Uterus (tissue), 4 donors: ENCODE results near the gene SLC35A1. TPM values are rescaled to one million over a fixed set of nuclear protein-coding genes. Genes with fewer than 3 reads are reported as not detected.
"Not testable (repeated sequence)": the region's sequence is repeated elsewhere in the genome, so short reads cannot be mapped to it uniquely, and the experiment has no call there.

Source experiments
- DNase-seq, 2 donors: peaks; one replicate each; pipeline ENCODE4 v3.0.0-alpha.2; 2019 to 2020
- H3K27ac ChIP-seq, 2 donors: fragments of 200-600 bp; sonication (generic); 1 replicate in 1 of 2; 2 replicates in 1 of 2; pipeline ENCODE4 v1.5.1; 2016 to 2018
- H3K27me3 ChIP-seq, 2 donors: fragments of 200-600 bp; sonication (generic); one replicate each; pipeline ENCODE4 v1.5.1; 2018 to 2019; ENCODE audit warnings: control low read depth in 1 of 2
- H3K36me3 ChIP-seq, 2 donors: fragments of 200-600 bp; sonication (generic); one replicate each; pipeline ENCODE4 v1.5.1; 2019; ENCODE audit warnings: control low read depth in 1 of 2
- H3K4me1 ChIP-seq, 2 donors: fragments of 200-600 bp; sonication (generic); one replicate each; pipeline ENCODE4 v1.5.1; 2018 to 2019; ENCODE audit warnings: control low read depth in 1 of 2
- H3K4me3 ChIP-seq, 2 donors: fragments of 200-600 bp; sonication (generic); 1 replicate in 1 of 2; 2 replicates in 1 of 2; pipeline ENCODE4 v1.5.1; 2018 to 2019; ENCODE audit warnings: mild to moderate bottlenecking in 1 of 2
- H3K9me3 ChIP-seq, 2 donors: fragments of 200-600 bp; sonication (generic); one replicate each; pipeline ENCODE4 v1.5.1; 2019; ENCODE audit warnings: control low read depth in 1 of 2
- CTCF ChIP-seq, 4 experiments: fragments of 200-600 bp in 2 of 4; fragments of 450-650 bp in 2 of 4; sonication (generic) in 2 of 4; IDR thresholded peaks; one replicate each; pipeline ENCODE4 v1.5.1; 2016 to 2019; ENCODE audit warnings: antibody characterized with exemption in 4 of 4, mild to moderate bottlenecking in 2 of 4, moderate library complexity in 1 of 4
- POLR2A ChIP-seq, 2 donors: fragments of 450-650 bp; IDR thresholded peaks; one replicate each; pipeline ENCODE4 v1.6.1; 2016; ENCODE audit warnings: antibody characterized with exemption in 2 of 2, mild to moderate bottlenecking in 1 of 2, moderate library complexity in 1 of 2
- intact Hi-C: fragments of 100-400 bp; cut with DNase I; formaldehyde crosslinking; loops from one replicate; pipeline ENCODE4 v1.15.1; 2023; ENCODE audit warnings: low total_unique reads
- total RNA-seq, 4 donors: library from RNA; depleted of rRNA in 3 of 4; stranded (reverse); fragments of >200 nt in 3 of 4; gene quantifications; one replicate each; pipeline versions ENCODE4 v1.1.0 to v1.2.4, GENCODE V29; 2014 to 2023
- donor health status: DM: yes; HTN: yes; CAD: no.

SLC35A1 gene
- total RNA-seq, 4 donors from 2014 or later = 17.6 to 38.0 (median 25.8) TPM

GRCh38 chr6:87482366-87482765 is 9.6 kb downstream of the SLC35A1 start:
- TF ChIP-seq POLR2A (IDR thresholded peaks at IDR 0.05) (no peak), CTCF (IDR thresholded peaks at IDR 0.05) (no peak)
- DNase-seq = no peak
- intact Hi-C loops = no loop called here

DNA sequence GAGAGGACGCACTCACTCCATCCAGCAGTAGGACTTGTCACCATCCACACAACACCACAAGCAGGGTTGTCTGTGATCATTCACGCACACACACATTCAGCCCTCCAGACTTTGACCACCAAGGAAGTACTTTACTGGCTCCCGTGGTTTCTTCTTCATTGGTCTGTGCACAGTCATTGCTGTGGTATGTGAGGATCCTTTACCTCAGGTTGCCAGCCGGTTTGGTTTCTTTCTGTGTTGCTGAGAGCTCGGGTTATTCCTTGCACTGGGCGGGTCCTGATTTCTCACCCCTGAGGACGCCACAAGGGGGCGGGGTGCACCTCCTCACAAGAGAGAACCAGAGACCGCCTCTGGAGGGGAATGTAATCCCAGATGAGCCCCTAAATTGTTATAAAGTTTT is 11.2 kb downstream of the SLC35A1 start:
- intact Hi-C loops = no loop called here
- Histone ChIP-seq H3K9me3 (no peaks in the 10 kb centered on the region), H3K27ac (no peak overlapping the region), H3K27me3 (no peaks in the 10 kb centered on the region), H3K4me3 (no peak overlapping the region), H3K36me3 (no peaks in the 10 kb centered on the region), H3K4me1 (no peaks in the 10 kb centered on the region)
- no peak for DNase-seq
- TF ChIP-seq CTCF (IDR thresholded peaks at IDR 0.05) (no peak), POLR2A (IDR thresholded peaks at IDR 0.05) (no peak)

More at GRCh38 chr6:87482366-87482765, 9.6 kb downstream of the SLC35A1 start:
- Histone ChIP-seq H3K9me3 (no peaks in the 10 kb centered on the region), H3K27ac (no peak overlapping the region), H3K4me3 (no peak overlapping the region), H3K36me3 (no peaks in the 10 kb centered on the region), H3K27me3 (no peaks in the 10 kb centered on the region), H3K4me1 (no peaks in the 10 kb centered on the region)

- TF ChIP-seq CTCF (IDR thresholded peaks at IDR 0.05) (no peak), POLR2A (IDR thresholded peaks at IDR 0.05) (no peak)
- intact Hi-C loops = no loop called here
- Histone ChIP-seq H3K9me3 (no peaks in the 10 kb centered on the region), H3K27ac (no peak overlapping the region), H3K4me1 (no peaks in the 10 kb centered on the region), H3K36me3 (no peaks in the 10 kb centered on the region), H3K27me3 (no peaks in the 10 kb centered on the region), H3K4me3 (no peak overlapping the region)
- no peak for DNase-seq
These were observed 11.7 kb downstream of the SLC35A1 start for GRCh38 chr6:87484491-87484890.

GRCh38 chr6:87487555-87487954 is 14.8 kb downstream of the SLC35A1 start:
- Histone ChIP-seq H3K9me3 (no peaks in the 10 kb centered on the region), H3K27ac (no peak overlapping the region), H3K4me1 (no peaks in the 10 kb centered on the region), H3K36me3 (no peaks in the 10 kb centered on the region), H3K4me3 (no peak overlapping the region), H3K27me3 (no peaks in the 10 kb centered on the region)
- TF ChIP-seq POLR2A (IDR thresholded peaks at IDR 0.05) = no peak
- TF ChIP-seq CTCF (IDR thresholded peaks at IDR 0.05) = no peak
- intact Hi-C loops = no loop called here
- DNase-seq = no peak

- H3K4me1 ChIP-seq, intact Hi-C loops, DNase-seq, H3K4me3 ChIP-seq, H3K36me3 ChIP-seq, H3K9me3 ChIP-seq, H3K27me3 ChIP-seq, H3K27ac ChIP-seq: not testable (repeated sequence)
These were observed 16.6 kb downstream of the SLC35A1 start for GRCh38 chr6:87489326-87489725.

DNA sequence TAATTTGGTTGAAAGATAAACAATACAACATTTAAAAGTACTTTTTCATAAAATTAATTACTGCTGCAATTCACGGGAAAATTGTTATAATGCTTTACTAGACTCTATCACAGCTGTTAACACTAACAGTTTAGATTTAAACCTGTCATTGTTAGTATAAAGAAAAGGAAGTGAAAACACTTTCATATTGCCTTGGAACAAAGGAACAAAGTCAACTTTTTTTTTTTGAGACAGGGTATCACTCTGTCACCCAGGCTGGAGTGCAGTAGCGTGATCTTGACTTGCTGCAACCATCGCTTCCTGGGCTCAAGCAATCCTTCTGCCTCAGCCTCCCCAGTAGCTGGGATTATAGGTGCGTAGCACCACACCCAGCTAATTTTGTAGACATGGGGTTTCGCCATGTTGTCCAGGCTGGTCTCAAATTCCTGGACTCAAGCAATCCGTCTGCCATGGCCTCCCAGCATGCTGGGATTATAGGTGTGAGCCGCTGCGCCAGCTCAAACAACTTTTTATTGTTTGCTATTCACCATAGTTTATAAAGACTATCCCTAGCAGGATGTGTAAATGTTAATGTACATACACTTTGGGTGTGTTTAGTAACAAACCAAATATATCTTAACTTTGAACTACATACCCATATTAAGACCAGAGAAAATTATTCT is 22.1 kb downstream of the SLC35A1 start:
- no peak overlapping the region for H3K4me3 ChIP-seq
- H3K27me3 ChIP-seq = no peaks in the 10 kb centered on the region
- intact Hi-C loops = no loop called here
- H3K27ac ChIP-seq = no peak overlapping the region
- no peaks in the 10 kb centered on the region for H3K4me1 ChIP-seq
- TF ChIP-seq POLR2A (IDR thresholded peaks at IDR 0.05) (no peak), CTCF (IDR thresholded peaks at IDR 0.05) (no peak)
- H3K9me3 ChIP-seq = no peaks in the 10 kb centered on the region
- no peak for DNase-seq
- H3K36me3 ChIP-seq = no peaks in the 10 kb centered on the region
